ENCODE results near the gene ATP2B3. TPM values are rescaled to one million over a fixed set of nuclear protein-coding genes. Genes with fewer than 3 reads are reported as not detected.

The ATP2B3 gene
- total and polyA plus RNA-seq, 10 of the 15 experiments (the other 5 are each of a cell fraction or from before 2014, with no cell fraction given): 0.01 TPM; not detected in 9

DNA sequence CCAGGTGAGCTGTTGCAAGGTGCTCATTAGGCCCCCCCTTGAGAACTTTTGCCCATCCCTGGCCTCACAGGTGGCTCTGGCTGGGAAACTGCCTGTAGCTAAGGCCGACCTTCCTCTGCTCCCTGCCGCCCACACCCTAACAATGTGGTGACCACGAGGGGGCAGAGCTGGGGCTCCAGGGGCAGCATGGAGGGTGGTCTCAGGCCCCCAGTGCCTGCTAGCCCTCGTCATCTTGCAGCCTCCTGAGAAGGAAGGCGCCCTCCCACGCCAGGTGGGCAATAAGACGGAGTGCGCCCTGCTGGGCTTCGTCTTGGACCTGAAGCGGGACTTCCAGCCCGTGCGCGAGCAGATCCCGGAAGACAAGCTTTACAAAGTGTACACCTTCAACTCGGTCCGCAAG lies 32.4 kb downstream of the ATP2B3 start:
- ChIA-PET CTCF (interaction anchor here (0.6 to 3.0 kb wide), 3 partner anchors 10 to 113 kb away, joined by 3 to 11 read pairs (median 3); no protein-coding TSS in a partner anchor), RAD21 (ENCODE audit: unreplicated experiment) (no interaction called here), POLR2A (no interaction called here), SMC1A (ENCODE audit: uncharacterized antibody, unreplicated experiment) (no interaction called here)
- H4K20me1 ChIP-seq (ENCODE audit: control insufficient read depth, insufficient read depth): no peaks in the 10 kb centered on the region
- no peaks in the 10 kb centered on the region for H3K27me3 ChIP-seq (replicated peaks in 1 of 2; ENCODE audit: control insufficient read depth in 2 of 2, insufficient read depth in 2 of 2, low read length in 1 of 2)
- DNase-seq (ENCODE audit: low read depth, low spot score) (no peak), ATAC-seq (no peak), FAIRE-seq (no peak)
- in situ Hi-C loops (cut with MboI): loop anchor here (5.0 kb wide), 1 partner anchor 107 kb away; no protein-coding TSS in a partner anchor
- no peak overlapping the region for H2AFZ ChIP-seq (ENCODE audit: control insufficient read depth, low read depth, low read length)
- 61% methylated on average over 15 of the region's 16 CpGs for WGBS (ENCODE audit: insufficient coverage, insufficient replicate concordance, low lambda C conversion rate, missing lambda C conversion rate)
- H3K79me2 ChIP-seq (ENCODE audit: control insufficient read depth, insufficient read depth, low read length): no peaks in the 10 kb centered on the region
- H3K9me3 ChIP-seq (replicated peaks; ENCODE audit: control insufficient read depth, insufficient read depth, low read length): no peaks in the 10 kb centered on the region
- intact Hi-C loops (cut with micrococcal nuclease; ENCODE audit: unreplicated experiment): no loop called here
- no peak overlapping the region for H3K27ac ChIP-seq (ENCODE audit: control insufficient read depth, insufficient read depth)
- no peaks in the 10 kb centered on the region for H3K36me3 ChIP-seq (ENCODE audit: control insufficient read depth in 2 of 2, insufficient read depth in 2 of 2, low read length in 1 of 2)
- TF ChIP-seq FOXM1 (IDR thresholded peaks at IDR 0.05; ENCODE audit: low read depth, low read length) (no peak), EED (IDR thresholded peaks at IDR 0.05; ENCODE audit: low read depth) (no peak), NRF1 (conservative IDR thresholded peaks at IDR 0.05; ENCODE audit: low read depth, low read length) (no peak), NFYB (IDR thresholded peaks at IDR 0.05; ENCODE audit: insufficient read depth, low read depth, low read length) (no peak), CBX3 (IDR thresholded peaks at IDR 0.05; ENCODE audit: borderline replicate concordance, low read depth) (no peak), NFIC (IDR thresholded peaks at IDR 0.05; ENCODE audit: low read depth, low read length) (no peak), JUNB (IDR thresholded peaks at IDR 0.05) (no peak), EZH2 (IDR thresholded peaks at IDR 0.05; ENCODE audit: borderline replicate concordance, control insufficient read depth, low read depth, low read length) (no peak), GABPA (IDR thresholded peaks at IDR 0.05; ENCODE audit: low read depth) (no peak)
- no peak overlapping the region for H3K4me3 ChIP-seq
- no TSS peak for BruUV-seq (replicated peaks)
- no peaks in the 10 kb centered on the region for H3K4me1 ChIP-seq (ENCODE audit: control insufficient read depth, insufficient read depth, low read length)
- H3K4me2 ChIP-seq (ENCODE audit: control insufficient read depth, insufficient read depth): no peak overlapping the region
- no peak overlapping the region for H3K9ac ChIP-seq (ENCODE audit: control insufficient read depth, insufficient read depth, low read length)

DNA sequence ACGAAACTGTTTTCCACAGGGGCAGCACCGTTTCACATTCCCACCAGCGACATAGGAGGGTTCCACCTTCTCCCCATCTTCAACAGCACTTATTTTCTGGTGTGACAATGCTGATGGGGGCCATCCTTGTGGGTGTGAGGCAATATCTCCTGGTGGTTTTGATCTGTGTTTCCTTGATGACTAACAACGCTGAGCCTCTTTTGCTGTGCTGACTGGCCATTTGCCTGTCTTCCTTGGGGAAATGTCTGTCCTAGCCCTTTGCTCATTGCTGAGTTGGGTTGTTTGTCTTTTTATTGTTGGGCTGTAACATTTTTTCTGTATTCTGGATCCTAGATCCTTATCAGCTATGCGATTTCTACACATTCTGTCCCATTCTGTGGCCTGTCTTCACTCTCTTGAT lies 33.7 kb downstream of the ATP2B3 start:
- no peak for ATAC-seq
- no peaks in the 10 kb centered on the region for H3K79me2 ChIP-seq (ENCODE audit: control insufficient read depth, insufficient read depth, low read length)
- H3K4me2 ChIP-seq (ENCODE audit: control insufficient read depth, insufficient read depth): no peak overlapping the region
- H3K27ac ChIP-seq (ENCODE audit: control insufficient read depth, insufficient read depth): no peak overlapping the region
- no peaks in the 10 kb centered on the region for H3K9me3 ChIP-seq (replicated peaks; ENCODE audit: control insufficient read depth, insufficient read depth, low read length)
- no peak for DNase-seq (ENCODE audit: low read depth, low spot score)
- intact Hi-C loops (cut with micrococcal nuclease; ENCODE audit: unreplicated experiment): no loop called here
- ChIA-PET CTCF (interaction anchor here (3.0 to 4.5 kb wide), 2 partner anchors 12 to 117 kb away, joined by 11 to 28 read pairs; no protein-coding TSS in a partner anchor), SMC1A (ENCODE audit: uncharacterized antibody, unreplicated experiment) (interaction anchor here (0.9 kb wide), 1 partner anchor 116 kb away, joined by 3 read pairs; no protein-coding TSS in a partner anchor), RAD21 (ENCODE audit: unreplicated experiment) (no interaction called here), POLR2A (no interaction called here)
- no peaks in the 10 kb centered on the region for H3K27me3 ChIP-seq (replicated peaks in 1 of 2; ENCODE audit: control insufficient read depth in 2 of 2, insufficient read depth in 2 of 2, low read length in 1 of 2)
- H3K4me1 ChIP-seq (ENCODE audit: control insufficient read depth, insufficient read depth, low read length): no peaks in the 10 kb centered on the region
- no peak for FAIRE-seq
- WGBS (ENCODE audit: insufficient coverage, insufficient replicate concordance, low lambda C conversion rate, missing lambda C conversion rate): 14% methylated on average over 5 of the region's 5 CpGs
- in situ Hi-C loops (cut with MboI): loop anchor here (5.0 kb wide), 1 partner anchor 106 kb away; no protein-coding TSS in a partner anchor
- H3K9ac ChIP-seq (ENCODE audit: control insufficient read depth, insufficient read depth, low read length): no peak overlapping the region
- no peak overlapping the region for H3K4me3 ChIP-seq
- BruUV-seq (replicated peaks): no TSS peak
- no peaks in the 10 kb centered on the region for H4K20me1 ChIP-seq (ENCODE audit: control insufficient read depth, insufficient read depth)
- no peaks in the 10 kb centered on the region for H3K36me3 ChIP-seq (ENCODE audit: control insufficient read depth in 2 of 2, insufficient read depth in 2 of 2, low read length in 1 of 2)
- no peak overlapping the region for H2AFZ ChIP-seq (ENCODE audit: control insufficient read depth, low read depth, low read length)
- TF ChIP-seq ZNF217 (IDR thresholded peaks at IDR 0.05) (no peak), FOXK2 (IDR thresholded peaks at IDR 0.05) (no peak), YY1 (IDR thresholded peaks at IDR 0.05; ENCODE audit: low read depth, low read length) (no peak), ZNF24 (IDR thresholded peaks at IDR 0.05) (no peak), IRF4 (IDR thresholded peaks at IDR 0.05; ENCODE audit: low read depth, low read length) (no peak), RUNX3 (IDR thresholded peaks at IDR 0.05; ENCODE audit: low read length) (no peak)
- TF ChIP-seq, protein P1, sequence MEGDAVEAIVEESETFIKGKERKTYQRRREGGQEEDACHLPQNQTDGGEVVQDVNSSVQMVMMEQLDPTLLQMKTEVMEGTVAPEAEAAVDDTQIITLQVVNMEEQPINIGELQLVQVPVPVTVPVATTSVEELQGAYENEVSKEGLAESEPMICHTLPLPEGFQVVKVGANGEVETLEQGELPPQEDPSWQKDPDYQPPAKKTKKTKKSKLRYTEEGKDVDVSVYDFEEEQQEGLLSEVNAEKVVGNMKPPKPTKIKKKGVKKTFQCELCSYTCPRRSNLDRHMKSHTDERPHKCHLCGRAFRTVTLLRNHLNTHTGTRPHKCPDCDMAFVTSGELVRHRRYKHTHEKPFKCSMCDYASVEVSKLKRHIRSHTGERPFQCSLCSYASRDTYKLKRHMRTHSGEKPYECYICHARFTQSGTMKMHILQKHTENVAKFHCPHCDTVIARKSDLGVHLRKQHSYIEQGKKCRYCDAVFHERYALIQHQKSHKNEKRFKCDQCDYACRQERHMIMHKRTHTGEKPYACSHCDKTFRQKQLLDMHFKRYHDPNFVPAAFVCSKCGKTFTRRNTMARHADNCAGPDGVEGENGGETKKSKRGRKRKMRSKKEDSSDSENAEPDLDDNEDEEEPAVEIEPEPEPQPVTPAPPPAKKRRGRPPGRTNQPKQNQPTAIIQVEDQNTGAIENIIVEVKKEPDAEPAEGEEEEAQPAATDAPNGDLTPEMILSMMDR (IDR thresholded peaks at IDR 0.05 in 2 of 3, conservative IDR thresholded peaks at IDR 0.05 in 1 of 3; ENCODE audit: control insufficient read depth in 2 of 3, extremely low read depth in 1 of 3, insufficient read depth in 1 of 3, low read depth in 3 of 3, low read length in 3 of 3): no peak
- TF ChIP-seq, protein P2, sequence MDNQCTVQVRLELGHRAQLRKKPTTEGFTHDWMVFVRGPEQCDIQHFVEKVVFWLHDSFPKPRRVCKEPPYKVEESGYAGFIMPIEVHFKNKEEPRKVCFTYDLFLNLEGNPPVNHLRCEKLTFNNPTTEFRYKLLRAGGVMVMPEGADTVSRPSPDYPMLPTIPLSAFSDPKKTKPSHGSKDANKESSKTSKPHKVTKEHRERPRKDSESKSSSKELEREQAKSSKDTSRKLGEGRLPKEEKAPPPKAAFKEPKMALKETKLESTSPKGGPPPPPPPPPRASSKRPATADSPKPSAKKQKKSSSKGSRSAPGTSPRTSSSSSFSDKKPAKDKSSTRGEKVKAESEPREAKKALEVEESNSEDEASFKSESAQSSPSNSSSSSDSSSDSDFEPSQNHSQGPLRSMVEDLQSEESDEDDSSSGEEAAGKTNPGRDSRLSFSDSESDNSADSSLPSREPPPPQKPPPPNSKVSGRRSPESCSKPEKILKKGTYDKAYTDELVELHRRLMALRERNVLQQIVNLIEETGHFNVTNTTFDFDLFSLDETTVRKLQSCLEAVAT (IDR thresholded peaks at IDR 0.05): no peak

All from GM12878 (cell line).